Neuronal stem cell (in vitro differentiated cells): ENCODE results near the gene CEP112.

Experiments used
- DNase-seq: peaks from one replicate; pipeline ENCODE4 v3.0.0-alpha.2; 2013; ENCODE audit warnings: low spot score
- H2AFZ ChIP-seq: one replicate; pipeline ENCODE4 v1.6.1; 2013; ENCODE audit warnings: mild to moderate bottlenecking, low read length, inconsistent platforms
- H2AK5ac ChIP-seq: 2 replicates; pipeline ENCODE4 v1.6.1; 2013; ENCODE audit warnings: low read depth, mild to moderate bottlenecking, inconsistent platforms, low read length, moderate library complexity, mixed read lengths
- H2BK120ac ChIP-seq: 2 replicates; pipeline ENCODE4 v1.6.1; 2013; ENCODE audit warnings: low read depth, mild to moderate bottlenecking, inconsistent platforms, low read length, moderate library complexity, mixed read lengths
- H2BK12ac ChIP-seq: one replicate; pipeline ENCODE4 v1.6.1; 2013; ENCODE audit warnings: low read length, inconsistent platforms
- H2BK15ac ChIP-seq: 2 replicates; pipeline ENCODE4 v1.6.1; 2013; ENCODE audit warnings: mild to moderate bottlenecking, low read length, inconsistent platforms, mixed read lengths
- H2BK5ac ChIP-seq: one replicate; pipeline ENCODE4 v1.6.1; 2013; ENCODE audit warnings: inconsistent platforms, mild to moderate bottlenecking, low read length, moderate library complexity
- H3K14ac ChIP-seq: one replicate; pipeline ENCODE4 v1.6.1; 2013; ENCODE audit warnings: low read length, inconsistent platforms
- H3K18ac ChIP-seq: 2 replicates; pipeline ENCODE4 v1.6.1; 2013; ENCODE audit warnings: low read length, inconsistent platforms
- H3K23ac ChIP-seq: 2 replicates; pipeline ENCODE4 v1.6.1; 2013; ENCODE audit warnings: low read depth, mild to moderate bottlenecking, mixed read lengths, low read length, inconsistent platforms; ENCODE audit not compliant: poor library complexity
- H3K27ac ChIP-seq: replicated peaks from 3 replicates; pipeline ENCODE4 v1.5.1; 2013; ENCODE audit warnings: low read length, inconsistent platforms
- H3K27me3 ChIP-seq, 3 experiments: 2 replicates each; pipeline ENCODE4 v1.6.1; 2013; ENCODE audit warnings: low read length in 3 of 3, mild to moderate bottlenecking in 2 of 3, inconsistent platforms in 1 of 3, low read depth in 1 of 3, mixed read lengths in 1 of 3, moderate library complexity in 1 of 3; ENCODE audit not compliant: control insufficient read depth in 3 of 3, insufficient read depth in 3 of 3
- H3K36me3 ChIP-seq, 2 donors: replicated peaks in 1 of 2; 2 replicates each; pipeline ENCODE4 v1.6.1; 2013; ENCODE audit warnings: low read length in 2 of 2; ENCODE audit not compliant: control insufficient read depth in 2 of 2, insufficient read depth in 2 of 2
- H3K4ac ChIP-seq: 2 replicates; pipeline ENCODE4 v1.6.1; 2013; ENCODE audit warnings: inconsistent platforms, mild to moderate bottlenecking, low read length, moderate library complexity
- H3K4me1 ChIP-seq, 2 donors: 1 replicate in 1 of 2; 2 replicates in 1 of 2; pipeline ENCODE4 v1.6.1; 2013; ENCODE audit warnings: low read length in 2 of 2, low read depth in 1 of 2; ENCODE audit not compliant: control insufficient read depth in 2 of 2, insufficient read depth in 1 of 2
- H3K4me2 ChIP-seq: one replicate; pipeline ENCODE4 v1.6.1; 2013; ENCODE audit warnings: mild to moderate bottlenecking, low read length, inconsistent platforms; ENCODE audit not compliant: insufficient read depth, poor library complexity, severe bottlenecking
- H3K4me3 ChIP-seq, 2 donors: 2 replicates each; pipeline ENCODE4 v1.5.1; 2013; ENCODE audit warnings: low read length in 2 of 2, mild to moderate bottlenecking in 2 of 2, inconsistent platforms in 1 of 2, moderate library complexity in 1 of 2
- H3K79me1 ChIP-seq: one replicate; pipeline ENCODE4 v1.6.1; 2013; ENCODE audit warnings: low read depth, mild to moderate bottlenecking, inconsistent platforms, low read length, moderate library complexity
- H3K9ac ChIP-seq: one replicate; pipeline ENCODE4 v1.6.1; 2013; ENCODE audit warnings: mild to moderate bottlenecking, low read depth, low read length, inconsistent platforms; ENCODE audit not compliant: poor library complexity
- H3K9me3 ChIP-seq, 2 donors: replicated peaks in 1 of 2; 2 replicates each; pipeline versions ENCODE3 to v1.6.1; 2013; ENCODE audit warnings: low read length in 2 of 2, mild to moderate bottlenecking in 2 of 2, inconsistent platforms in 1 of 2, low read depth in 1 of 2, mixed read lengths in 1 of 2, moderate library complexity in 1 of 2; ENCODE audit not compliant: control insufficient read depth in 2 of 2, insufficient read depth in 1 of 2
- H4K8ac ChIP-seq: one replicate; pipeline ENCODE4 v1.6.1; 2013; ENCODE audit warnings: low read depth, mild to moderate bottlenecking, inconsistent platforms, low read length, moderate library complexity
- H4K91ac ChIP-seq: one replicate; pipeline ENCODE4 v1.6.1; 2013; ENCODE audit warnings: low read length, low read depth, mild to moderate bottlenecking, inconsistent platforms; ENCODE audit not compliant: poor library complexity
- WGBS, 2 donors: extraction: QIAGEN DNeasy Blood & Tissue Kit; methylation state at CpG; one replicate each; pipeline ENCODE4 v1.1.7; 2013; ENCODE audit warnings: missing lambda C conversion rate in 2 of 2, mixed read lengths in 1 of 2; ENCODE audit not compliant: insufficient read length in 2 of 2, insufficient replicate concordance in 1 of 2; ENCODE audit errors: extremely low coverage in 2 of 2; 5-methylcytosine and 5-hydroxymethylcytosine counted together

Gene CEP112

GRCh38 chr17:66183529-66183928 lies 8.4 kb downstream of the CEP112 start:
- H2BK5ac ChIP-seq, result no peak overlapping the region
- DNase-seq, result no peak
- H3K9ac ChIP-seq, result no peak overlapping the region
- H2AFZ ChIP-seq, result no peak overlapping the region
- H3K14ac ChIP-seq, result no peak overlapping the region
- peaks cover 0 to 55% of the 10 kb centered on the region in 2 donors for H3K36me3 ChIP-seq
- no peak overlapping the region for H2BK12ac ChIP-seq
- H3K4me1 ChIP-seq, result peaks cover 0 to 3% of the 10 kb centered on the region in 2 donors
- no peak overlapping the region for H2BK15ac ChIP-seq
- no peak overlapping the region for H2AK5ac ChIP-seq
- no peak overlapping the region for H3K4me3 ChIP-seq
- no peak overlapping the region for H3K4me2 ChIP-seq
- no peak overlapping the region for H3K27ac ChIP-seq
- H3K9me3 ChIP-seq, result peaks cover 0 to 53% of the 10 kb centered on the region in 2 donors
- no peak overlapping the region for H3K4ac ChIP-seq
- H2BK120ac ChIP-seq, result no peak overlapping the region
- no peak overlapping the region for H3K18ac ChIP-seq
- H4K8ac ChIP-seq, result no peak overlapping the region
- no peak overlapping the region for H4K91ac ChIP-seq
- no peaks in the 10 kb centered on the region for H3K79me1 ChIP-seq
- H3K23ac ChIP-seq, result no peak overlapping the region
- H3K27me3 ChIP-seq, result no peaks in the 10 kb centered on the region

GRCh38 chr17:66178642-66179041 lies 13.3 kb downstream of the CEP112 start:
- H3K9me3 ChIP-seq, result peaks cover 0 to 49% of the 10 kb centered on the region in 2 donors
- no peak overlapping the region for H3K4me2 ChIP-seq
- no peak overlapping the region for H2BK120ac ChIP-seq
- no peaks in the 10 kb centered on the region for H3K79me1 ChIP-seq
- no peak overlapping the region for H3K18ac ChIP-seq
- H2AFZ ChIP-seq, result no peak overlapping the region
- no peak overlapping the region for H3K4ac ChIP-seq
- H3K27ac ChIP-seq, result no peak overlapping the region
- H3K36me3 ChIP-seq, result peaks cover 2 to 92% of the 10 kb centered on the region in 2 donors
- H2BK12ac ChIP-seq, result no peak overlapping the region
- H3K4me1 ChIP-seq, result no peaks in the 10 kb centered on the region
- H2BK15ac ChIP-seq, result no peak overlapping the region
- H4K91ac ChIP-seq, result no peak overlapping the region
- H3K4me3 ChIP-seq, result no peak overlapping the region
- WGBS, 2 donors, result no CpG with 5 or more reads among the region's 4 CpGs
- no peak overlapping the region for H4K8ac ChIP-seq
- H3K14ac ChIP-seq, result no peak overlapping the region
- no peak overlapping the region for H3K23ac ChIP-seq
- no peak overlapping the region for H3K9ac ChIP-seq
- no peak for DNase-seq
- H3K27me3 ChIP-seq, result no peaks in the 10 kb centered on the region
- no peak overlapping the region for H2AK5ac ChIP-seq
- H2BK5ac ChIP-seq, result no peak overlapping the region

- no peak overlapping the region for H3K4me3 ChIP-seq
- H3K14ac ChIP-seq, result no peak overlapping the region
- H3K23ac ChIP-seq, result no peak overlapping the region
- no peak overlapping the region for H3K18ac ChIP-seq
- H2AK5ac ChIP-seq, result no peak overlapping the region
- no peak overlapping the region for H4K8ac ChIP-seq
- peaks cover 2 to 84% of the 10 kb centered on the region in 2 donors for H3K36me3 ChIP-seq
- H3K79me1 ChIP-seq, result no peaks in the 10 kb centered on the region
- no peak for DNase-seq
- H3K4ac ChIP-seq, result no peak overlapping the region
- H4K91ac ChIP-seq, result no peak overlapping the region
- H2BK5ac ChIP-seq, result no peak overlapping the region
- H2AFZ ChIP-seq, result no peak overlapping the region
- H3K4me1 ChIP-seq, result no peaks in the 10 kb centered on the region
- H2BK120ac ChIP-seq, result no peak overlapping the region
- no peak overlapping the region for H3K4me2 ChIP-seq
- no peak overlapping the region for H2BK12ac ChIP-seq
- no peaks in the 10 kb centered on the region for H3K27me3 ChIP-seq
- H3K9me3 ChIP-seq, result peaks cover 0 to 34% of the 10 kb centered on the region in 2 donors
- H2BK15ac ChIP-seq, result no peak overlapping the region
- no peak overlapping the region for H3K27ac ChIP-seq
- no peak overlapping the region for H3K9ac ChIP-seq
Measured at GRCh38 chr17:66177048-66177447, 14.9 kb downstream of the CEP112 start.

- Histone ChIP-seq H3K4me3 (no peak overlapping the region), H4K91ac (no peak overlapping the region), H3K4me1 (no peaks in the 10 kb centered on the region), H3K4ac (no peak overlapping the region), H3K4me2 (no peak overlapping the region), H2AFZ (no peak overlapping the region), H2BK12ac (no peak overlapping the region), H4K8ac (no peak overlapping the region), H2BK120ac (no peak overlapping the region), H3K9ac (no peak overlapping the region), H2BK5ac (no peak overlapping the region), H3K14ac (no peak overlapping the region), H3K18ac (no peak overlapping the region), H2BK15ac (no peak overlapping the region), H3K27me3 (no peaks in the 10 kb centered on the region), H2AK5ac (no peak overlapping the region), H3K27ac (no peak overlapping the region), H3K79me1 (no peaks in the 10 kb centered on the region), H3K36me3 (peaks cover 2 to 83% of the 10 kb centered on the region in 2 donors), H3K9me3 (peaks cover 0 to 24% of the 10 kb centered on the region in 2 donors), H3K23ac (no peak overlapping the region)
- no peak for DNase-seq
- WGBS, 2 donors, result no CpG with 5 or more reads among the region's 1 CpG
Measured at GRCh38 chr17:66175892-66176291, 16.0 kb downstream of the CEP112 start.
